Measurements from ENCODE around the gene NUP160. TPM values are rescaled to one million over a fixed set of nuclear protein-coding genes. Genes with fewer than 3 reads are reported as not detected.
"Not testable (repeated sequence)": the region's sequence is repeated elsewhere in the genome, so short reads cannot be mapped to it uniquely, and the experiment has no call there.

NUP160 gene
- total RNA-seq, 4 donors from 2014 or later, result 17.3 to 45.4 (median 22.7) TPM

- Histone ChIP-seq H3K4me3 (no peak overlapping the region), H3K4me1 (no peaks in the 10 kb centered on the region), H3K27me3 (no peaks in the 10 kb centered on the region), H3K27ac (no peak overlapping the region), H3K36me3 (peaks cover 0 to 53% (median 0%) of the 10 kb centered on the region in 3 donors), H3K9me3 (no peaks in the 10 kb centered on the region)
- DNase-seq, result no peak
- TF ChIP-seq CTCF (IDR thresholded peaks at IDR 0.05) (no peak), POLR2A (IDR thresholded peaks at IDR 0.05) (no peak)
Measured at GRCh38 chr11:47828284-47828683, 19.9 kb downstream of the NUP160 start.

GRCh38 chr11:47822664-47823063 lies 25.5 kb downstream of the NUP160 start:
- not testable (repeated sequence) for H3K9me3 ChIP-seq, DNase-seq
- H3K36me3 ChIP-seq, result peaks cover 0 to 79% (median 0%) of the 10 kb centered on the region in 3 donors

GRCh38 chr11:47819743-47820142 lies 28.4 kb downstream of the NUP160 start:
- peaks cover 0 to 88% (median 0%) of the 10 kb centered on the region in 3 donors for H3K36me3 ChIP-seq

More at GRCh38 chr11:47822664-47823063, 25.5 kb downstream of the NUP160 start:
- not testable (repeated sequence) for H3K4me1 ChIP-seq, H3K27ac ChIP-seq, H3K4me3 ChIP-seq, H3K27me3 ChIP-seq

GRCh38 chr11:47800759-47801158 lies 47.4 kb downstream of the NUP160 start:
- DNase-seq, result no peak
- H3K27me3 ChIP-seq, result no peaks in the 10 kb centered on the region
- peaks cover 0 to 83% (median 2%) of the 10 kb centered on the region in 3 donors for H3K36me3 ChIP-seq
- TF ChIP-seq POLR2A (IDR thresholded peaks at IDR 0.05) (no peak), CTCF (IDR thresholded peaks at IDR 0.05) (no peak)
- H3K4me1 ChIP-seq, result no peaks in the 10 kb centered on the region
- no peaks in the 10 kb centered on the region for H3K9me3 ChIP-seq
- no peak overlapping the region for H3K4me3 ChIP-seq
- H3K27ac ChIP-seq, result no peak overlapping the region

More at GRCh38 chr11:47819743-47820142, 28.4 kb downstream of the NUP160 start:
- Histone ChIP-seq H3K4me1 (no peaks in the 10 kb centered on the region), H3K27ac (no peak overlapping the region), H3K4me3 (no peak overlapping the region), H3K9me3 (no peaks in the 10 kb centered on the region), H3K27me3 (no peaks in the 10 kb centered on the region)
- DNase-seq, result no peak
- TF ChIP-seq POLR2A (IDR thresholded peaks at IDR 0.05), result no peak
- TF ChIP-seq CTCF (IDR thresholded peaks at IDR 0.05), result no peak

- Histone ChIP-seq H3K4me1 (no peaks in the 10 kb centered on the region), H3K4me3 (no peak overlapping the region), H3K36me3 (peaks cover 0 to 89% (median 2%) of the 10 kb centered on the region in 3 donors), H3K27me3 (no peaks in the 10 kb centered on the region), H3K9me3 (no peaks in the 10 kb centered on the region), H3K27ac (no peak overlapping the region)
- TF ChIP-seq CTCF (IDR thresholded peaks at IDR 0.05), result no peak
- no peak for TF ChIP-seq POLR2A (IDR thresholded peaks at IDR 0.05)
- DNase-seq, result no peak
Measured at GRCh38 chr11:47797633-47798032, 50.5 kb downstream of the NUP160 start.

GRCh38 chr11:47791774-47792430 lies 56.2 kb downstream of the NUP160 start:
- Histone ChIP-seq H3K27me3 (no peaks in the 10 kb centered on the region), H3K4me3 (no peak overlapping the region), H3K4me1 (no peaks in the 10 kb centered on the region), H3K9me3 (no peaks in the 10 kb centered on the region), H3K36me3 (peaks cover 0 to 87% (median 0%) of the 10 kb centered on the region in 3 donors), H3K27ac (no peak overlapping the region)
- TF ChIP-seq CTCF (IDR thresholded peaks at IDR 0.05), result no peak
- TF ChIP-seq POLR2A (IDR thresholded peaks at IDR 0.05), result no peak
- DNase-seq, result no peak

GRCh38 chr11:47790017-47790416 lies 58.1 kb downstream of the NUP160 start:
- H3K27me3 ChIP-seq, DNase-seq, H3K4me1 ChIP-seq, H3K4me3 ChIP-seq, H3K27ac ChIP-seq, H3K9me3 ChIP-seq: not testable (repeated sequence)
- H3K36me3 ChIP-seq, result peaks cover 0 to 87% (median 0%) of the 10 kb centered on the region in 3 donors
